ENCODE data around the gene ARHGEF1.

ARHGEF1 gene

GRCh38 chr19:41918653-41919244 lies 35.8 kb downstream of the ARHGEF1 start:
- DNase-seq (ENCODE audit: low read depth in 2 of 2), result no peak

GRCh38 chr19:41919948-41920712 lies 37.1 kb downstream of the ARHGEF1 start:
- DNase-seq (ENCODE audit: low read depth in 2 of 2), result no peak

- DNase-seq (ENCODE audit: low read depth in 2 of 2), result no peak
Measured at GRCh38 chr19:41920882-41921576, 38.0 kb downstream of the ARHGEF1 start.

GRCh38 chr19:41921577-41922576 lies 38.9 kb downstream of the ARHGEF1 start:
- no peak for DNase-seq (ENCODE audit: low read depth in 2 of 2)

GRCh38 chr19:41922585-41922984 lies 39.6 kb downstream of the ARHGEF1 start:
- no peak for DNase-seq (ENCODE audit: low read depth in 2 of 2)

GRCh38 chr19:41923045-41923788 lies 40.2 kb downstream of the ARHGEF1 start:
- DNase-seq (ENCODE audit: low read depth in 2 of 2), result no peak

GRCh38 chr19:41924151-41925145 lies 41.5 kb downstream of the ARHGEF1 start:
- DNase-seq (ENCODE audit: low read depth in 2 of 2), result no peak

GRCh38 chr19:41925208-41926003 lies 42.4 kb downstream of the ARHGEF1 start:
- DNase-seq (ENCODE audit: low read depth in 2 of 2), result no peak

GRCh38 chr19:41926028-41926762 lies 43.2 kb downstream of the ARHGEF1 start:
- DNase-seq (ENCODE audit: low read depth in 2 of 2), result no peak

- DNase-seq (ENCODE audit: low read depth in 2 of 2), result no peak
Measured at GRCh38 chr19:41926763-41927496, 43.9 kb downstream of the ARHGEF1 start.

- no peak for DNase-seq (ENCODE audit: low read depth in 2 of 2)
Measured at GRCh38 chr19:41927497-41928192, 44.7 kb downstream of the ARHGEF1 start.

- no peak for DNase-seq (ENCODE audit: low read depth in 2 of 2)
Measured at GRCh38 chr19:41928221-41928683, 45.3 kb downstream of the ARHGEF1 start, which contains the start of gene ERFL. Gene ERFL (minus strand): TSS chr19:41928449. CDS start chr19:41912919, 15,530 bp downstream.

- no peak for DNase-seq (ENCODE audit: low read depth in 2 of 2)
Measured at GRCh38 chr19:41928754-41929535, 46.0 kb downstream of the ARHGEF1 start.

- no peak for DNase-seq (ENCODE audit: low read depth in 2 of 2)
Measured at GRCh38 chr19:41929536-41930071, 46.6 kb downstream of the ARHGEF1 start.

GRCh38 chr19:41930322-41930722 lies 47.3 kb downstream of the ARHGEF1 start:
- no peak for DNase-seq (ENCODE audit: low read depth in 2 of 2)

Measured in fibroblast of skin of left biceps (primary cell).